ENCODE results near the gene MYOM1.

MYOM1 gene

DNA sequence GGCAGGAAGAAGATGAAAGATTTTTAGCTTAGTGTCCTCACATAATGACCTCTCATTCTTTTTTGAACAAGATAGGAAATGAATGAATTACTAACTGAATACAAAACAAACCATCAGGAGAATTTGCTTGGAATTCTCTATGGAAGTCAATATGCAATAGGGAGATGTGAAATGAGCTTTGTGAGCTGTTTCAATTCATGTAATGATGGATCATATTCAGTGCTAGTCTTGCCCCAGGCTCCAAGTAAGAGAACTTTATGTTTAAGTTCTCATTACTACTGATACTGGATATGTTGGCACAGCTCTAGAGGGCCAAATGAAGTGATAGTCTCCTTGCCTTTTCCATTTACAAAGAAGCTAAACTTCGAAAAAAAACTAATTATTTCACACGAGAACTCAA, 29.2 kb downstream of the MYOM1 start:
- DNase-seq (ENCODE audit: extremely low read depth in 1 of 2, low read depth in 1 of 2): no peak

DNA sequence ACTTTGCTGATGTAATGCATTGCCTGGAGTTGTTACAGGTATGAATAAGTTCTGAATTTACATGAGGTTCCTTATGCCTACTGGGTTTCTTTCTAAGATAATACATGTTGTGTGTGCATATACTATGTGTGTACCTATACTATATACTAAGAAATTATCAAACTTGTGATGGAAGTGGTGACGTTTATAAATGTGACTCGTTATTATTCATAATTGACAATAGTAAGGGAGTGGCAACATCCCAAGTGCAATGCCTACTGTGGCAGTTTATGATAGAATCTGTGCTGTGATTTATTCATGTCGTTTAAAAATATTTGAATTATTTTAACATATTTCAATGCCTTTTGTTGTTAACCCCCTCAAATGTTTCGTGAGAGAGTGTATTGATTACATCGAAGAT, 29.9 kb downstream of the MYOM1 start:
- DNase-seq (ENCODE audit: extremely low read depth in 1 of 2, low read depth in 1 of 2): no peak

DNA sequence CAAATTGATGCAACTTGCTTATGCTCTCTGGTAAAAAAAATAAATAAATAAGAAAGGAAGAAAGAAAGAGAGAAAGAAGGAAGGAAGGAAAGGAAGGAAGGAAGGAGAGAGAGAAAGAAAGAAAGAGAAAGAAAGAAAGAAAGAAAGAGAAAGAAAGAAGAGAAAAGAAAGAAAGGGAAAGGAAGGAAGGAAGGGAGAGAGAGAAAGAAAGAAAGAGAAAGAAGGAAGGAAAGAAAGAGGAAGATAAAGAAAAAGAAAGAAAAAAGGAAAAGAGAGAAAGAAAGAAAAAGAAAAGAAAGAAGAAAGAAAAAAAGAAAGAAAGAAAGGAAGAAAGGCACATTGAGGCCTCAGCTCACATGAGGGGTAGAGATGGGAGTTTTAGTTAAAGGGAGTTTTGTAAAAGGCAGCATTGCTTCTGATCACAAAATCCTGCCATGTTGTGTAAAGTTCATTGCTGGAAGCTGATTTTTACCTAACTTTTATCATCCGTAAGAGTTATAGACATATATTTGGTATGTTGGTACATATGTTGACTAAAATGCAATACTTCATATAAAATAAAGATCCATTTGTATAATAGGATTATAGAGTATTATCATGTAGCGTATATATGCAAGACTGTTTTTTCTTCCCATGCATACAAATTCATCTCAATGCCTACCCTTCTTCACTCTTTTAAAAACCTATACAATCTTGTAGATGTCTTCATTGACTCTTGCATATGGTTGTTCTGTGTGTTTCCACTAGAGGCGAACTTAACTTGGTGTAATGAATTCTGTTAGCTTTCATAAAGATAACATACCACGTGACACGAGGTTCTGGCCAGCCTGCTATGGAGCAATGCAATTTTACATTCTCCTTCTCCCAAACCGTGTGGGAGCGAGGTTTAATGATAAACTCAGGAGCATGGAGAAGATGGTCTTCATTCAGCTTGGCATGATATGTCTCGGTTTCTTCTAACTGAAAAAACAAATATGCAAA, 32.8 kb downstream of the MYOM1 start:
- no peak for DNase-seq (ENCODE audit: extremely low read depth in 1 of 2, low read depth in 1 of 2)

DNA sequence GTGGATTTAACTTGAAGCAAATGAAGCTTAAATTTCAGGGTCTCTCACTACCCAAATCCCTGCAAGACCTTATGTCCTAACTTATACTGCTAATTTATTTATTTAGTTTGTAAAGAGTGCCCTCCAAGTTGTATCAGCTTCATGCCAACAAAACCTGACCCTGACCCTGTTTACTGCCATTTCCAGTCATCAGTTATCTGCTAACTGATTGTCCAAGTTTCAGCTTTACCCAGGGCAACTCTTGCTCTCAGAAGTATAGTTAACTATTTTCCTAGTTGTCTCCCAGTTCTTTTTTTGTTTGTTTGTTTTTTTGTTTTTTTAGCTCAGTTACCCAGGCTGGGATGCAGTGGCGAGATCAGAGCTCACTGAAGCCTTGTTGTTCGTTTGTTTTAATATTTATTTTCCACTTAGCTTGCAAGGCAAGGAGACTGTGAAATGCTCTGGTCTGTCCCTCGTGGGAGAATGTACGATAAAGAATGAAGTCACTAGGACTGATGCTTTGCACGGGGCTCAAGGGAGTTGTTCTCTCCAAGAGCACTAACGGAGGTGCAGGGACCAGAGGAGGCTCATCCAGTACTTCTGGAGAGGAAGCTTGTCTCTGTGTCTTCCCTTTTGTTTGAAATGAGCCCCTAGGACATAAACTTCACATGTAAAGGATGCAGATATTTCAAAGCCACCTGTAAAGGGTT, 35.3 kb downstream of the MYOM1 start:
- no peak for DNase-seq (ENCODE audit: extremely low read depth in 1 of 2, low read depth in 1 of 2)

DNA sequence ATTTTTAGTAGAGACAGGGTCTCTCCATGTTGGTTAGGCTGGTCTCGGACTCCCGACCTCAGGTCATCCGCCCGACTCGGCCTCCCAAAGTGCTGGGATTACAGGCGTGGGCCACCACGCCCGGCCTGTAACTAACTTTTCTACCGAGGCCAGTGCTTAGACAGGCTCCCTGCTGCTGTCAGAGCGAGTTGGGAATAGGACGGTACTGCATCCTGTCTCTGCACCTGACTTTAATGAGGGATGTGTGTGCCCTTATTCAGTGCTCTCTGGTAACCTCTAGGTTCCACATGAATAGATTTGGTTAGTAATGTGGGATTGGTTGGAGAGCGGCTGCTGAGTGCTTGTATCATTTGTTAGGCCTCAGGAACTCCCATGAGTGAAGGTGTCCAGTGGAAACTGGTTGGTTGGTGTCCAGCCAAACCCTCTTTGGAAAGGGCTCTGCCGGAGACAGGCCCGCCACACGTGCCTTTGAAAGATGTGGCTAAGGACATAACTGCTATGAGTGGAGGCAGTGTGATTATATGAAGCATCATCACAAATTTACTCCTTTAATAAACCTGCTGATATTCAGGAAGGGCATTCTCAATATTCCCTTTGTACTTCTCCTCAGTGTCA, 36.6 kb downstream of the MYOM1 start:
- DNase-seq (ENCODE audit: extremely low read depth in 1 of 2, low read depth in 1 of 2): no peak

DNA sequence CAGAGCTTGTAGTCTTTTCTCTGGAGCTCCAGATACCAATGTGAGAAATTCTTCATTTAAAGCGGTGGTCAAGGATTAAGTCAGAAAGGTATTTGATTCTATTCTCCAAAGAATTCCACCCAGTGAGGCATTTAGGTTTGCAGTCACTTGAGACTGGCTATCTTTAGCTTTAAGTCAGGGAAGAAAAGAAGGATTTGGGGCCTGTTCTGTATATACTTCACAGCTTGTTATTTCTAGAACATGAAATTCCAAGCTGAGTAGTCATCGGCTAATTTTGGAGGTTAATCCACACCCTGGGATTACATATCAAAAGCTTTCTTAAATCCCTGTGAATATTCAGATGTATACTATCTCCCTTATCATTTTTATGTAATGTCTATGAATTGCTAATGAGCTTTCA, 39.4 kb downstream of the MYOM1 start:
- DNase-seq (ENCODE audit: extremely low read depth in 1 of 2, low read depth in 1 of 2): no peak

DNA sequence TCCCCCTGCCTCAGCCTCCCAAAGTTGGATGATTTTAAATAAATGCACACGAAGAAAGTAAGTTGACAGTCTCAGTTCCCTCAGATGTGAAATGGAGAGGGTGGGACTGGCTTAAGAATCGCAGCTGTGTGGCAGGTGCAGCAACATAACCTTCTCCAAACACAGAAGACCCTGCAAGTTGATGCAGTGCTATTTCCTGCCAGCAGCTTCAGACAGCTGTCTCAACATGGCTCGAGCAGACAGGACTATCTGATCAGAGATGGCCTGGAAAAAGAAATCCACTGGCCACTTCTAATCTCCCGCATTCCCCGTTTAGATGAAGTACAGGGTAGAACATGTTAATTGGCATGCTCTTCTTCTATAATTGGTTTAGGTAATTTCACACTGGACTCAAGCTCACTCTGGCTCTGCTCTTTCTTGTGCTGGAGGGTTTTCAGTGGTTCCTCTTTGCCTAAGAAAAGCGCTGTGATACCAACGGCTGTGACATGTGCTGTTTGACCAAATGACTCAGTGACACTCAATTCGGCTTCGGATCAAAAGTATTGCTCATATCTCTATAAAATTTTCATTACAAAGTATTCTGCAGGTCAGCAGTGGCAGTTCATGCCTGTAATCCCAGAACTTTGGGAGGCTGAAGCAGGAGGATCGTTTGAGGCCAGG, 40.2 kb downstream of the MYOM1 start:
- DNase-seq (ENCODE audit: extremely low read depth in 1 of 2, low read depth in 1 of 2): no peak

DNA sequence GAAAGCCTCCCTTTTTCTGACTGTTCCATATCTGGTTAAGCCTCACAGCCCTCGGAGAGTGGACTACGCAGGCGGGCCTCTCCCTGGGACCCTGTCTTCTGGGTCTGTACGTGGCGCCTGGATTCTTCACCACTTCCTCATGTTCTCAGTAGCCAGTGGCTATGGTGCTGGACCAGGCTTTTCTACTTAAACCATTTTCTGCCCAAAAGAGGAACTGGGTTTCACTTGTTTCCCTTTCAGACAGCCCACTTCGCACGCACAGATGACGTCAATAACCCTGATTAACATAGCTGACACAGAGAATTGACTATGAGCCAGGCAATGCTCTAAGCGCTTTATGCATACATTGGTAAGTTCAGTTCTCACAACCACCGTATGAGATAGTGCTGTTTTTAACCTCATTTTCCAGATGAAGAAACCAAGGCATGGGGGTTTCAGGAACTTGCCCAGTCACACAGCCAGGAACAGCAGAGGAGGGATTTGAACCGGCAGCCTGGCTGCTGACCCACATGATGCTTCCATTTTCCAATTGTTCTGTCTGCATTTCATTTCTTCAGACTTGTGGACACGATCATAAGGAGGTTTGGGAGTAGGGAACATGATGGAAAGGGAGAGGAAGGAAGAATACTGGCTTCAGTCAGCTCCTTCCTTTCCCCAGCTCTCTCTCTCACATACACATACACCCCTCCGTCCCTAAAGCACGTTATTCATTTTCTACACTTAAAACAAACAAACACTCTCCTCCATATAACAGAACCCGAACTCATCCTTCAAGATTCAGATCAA, 41.7 kb downstream of the MYOM1 start:
- DNase-seq (ENCODE audit: extremely low read depth in 1 of 2, low read depth in 1 of 2): no peak

DNA sequence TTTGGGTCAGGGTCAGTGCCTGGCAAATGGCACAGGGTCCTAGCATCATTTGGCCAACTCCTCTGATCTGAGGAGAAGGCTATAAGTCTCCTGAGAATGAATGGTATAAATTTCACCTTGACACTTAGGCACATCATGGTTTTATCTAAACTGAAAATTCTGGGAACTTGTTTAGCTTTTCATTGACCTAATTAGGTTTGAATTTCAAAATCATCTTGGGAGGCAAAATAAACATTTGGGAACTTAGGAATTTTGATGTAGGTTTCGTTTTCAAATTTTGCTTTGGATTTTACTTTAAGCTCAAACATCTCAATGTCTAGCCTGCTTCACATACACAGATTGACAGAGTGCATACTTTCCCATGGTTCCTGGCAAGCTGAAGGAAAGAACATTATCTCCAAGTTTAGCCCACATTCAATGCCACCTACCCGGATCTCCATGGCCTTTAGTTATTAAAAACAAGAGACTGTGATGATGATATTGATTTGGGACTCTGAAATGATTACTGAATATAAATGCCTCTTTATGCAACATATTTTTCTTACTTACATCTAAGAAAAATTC, 44.5 kb downstream of the MYOM1 start:
- DNase-seq (ENCODE audit: extremely low read depth in 1 of 2, low read depth in 1 of 2): no peak

DNA sequence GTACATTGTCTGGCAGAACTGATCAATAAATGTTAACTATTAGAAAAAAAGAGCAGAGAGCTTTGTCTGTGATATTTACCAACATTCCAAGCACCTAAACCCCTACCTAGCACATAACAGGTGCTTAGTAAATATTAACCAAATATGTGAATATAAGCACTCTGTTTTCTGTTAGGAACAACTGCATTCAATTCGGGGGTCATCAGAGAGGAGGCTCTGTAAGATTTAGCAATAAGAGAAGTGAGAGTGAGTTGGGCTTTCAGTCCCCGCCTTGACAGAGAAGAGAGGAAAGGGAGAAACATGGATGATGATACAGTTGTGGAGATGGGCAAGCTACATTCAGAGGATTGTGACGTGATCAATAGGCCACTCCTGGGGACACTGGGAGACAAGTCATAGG, 47.7 kb downstream of the MYOM1 start:
- DNase-seq (ENCODE audit: extremely low read depth in 1 of 2, low read depth in 1 of 2): no peak

DNA sequence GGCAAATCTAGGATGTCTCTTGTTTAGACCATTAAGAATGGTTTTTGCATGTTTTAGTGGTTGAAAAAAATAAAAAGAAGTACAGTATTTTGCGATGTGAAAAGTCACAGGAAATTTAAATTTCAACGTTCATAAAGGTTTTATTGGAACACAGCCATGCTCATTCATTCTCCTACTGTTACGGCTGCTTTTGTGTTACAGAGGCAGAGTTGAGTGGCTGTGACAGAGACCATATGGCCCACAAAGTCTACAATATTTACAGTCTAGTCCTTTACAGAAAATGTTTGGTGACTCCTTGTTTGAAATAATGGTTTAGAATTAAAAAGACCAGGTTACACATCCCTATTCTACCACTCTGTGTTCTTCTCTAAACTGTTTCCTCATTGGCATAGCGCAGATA, 48.1 kb downstream of the MYOM1 start:
- no peak for DNase-seq (ENCODE audit: extremely low read depth in 1 of 2, low read depth in 1 of 2)

DNA sequence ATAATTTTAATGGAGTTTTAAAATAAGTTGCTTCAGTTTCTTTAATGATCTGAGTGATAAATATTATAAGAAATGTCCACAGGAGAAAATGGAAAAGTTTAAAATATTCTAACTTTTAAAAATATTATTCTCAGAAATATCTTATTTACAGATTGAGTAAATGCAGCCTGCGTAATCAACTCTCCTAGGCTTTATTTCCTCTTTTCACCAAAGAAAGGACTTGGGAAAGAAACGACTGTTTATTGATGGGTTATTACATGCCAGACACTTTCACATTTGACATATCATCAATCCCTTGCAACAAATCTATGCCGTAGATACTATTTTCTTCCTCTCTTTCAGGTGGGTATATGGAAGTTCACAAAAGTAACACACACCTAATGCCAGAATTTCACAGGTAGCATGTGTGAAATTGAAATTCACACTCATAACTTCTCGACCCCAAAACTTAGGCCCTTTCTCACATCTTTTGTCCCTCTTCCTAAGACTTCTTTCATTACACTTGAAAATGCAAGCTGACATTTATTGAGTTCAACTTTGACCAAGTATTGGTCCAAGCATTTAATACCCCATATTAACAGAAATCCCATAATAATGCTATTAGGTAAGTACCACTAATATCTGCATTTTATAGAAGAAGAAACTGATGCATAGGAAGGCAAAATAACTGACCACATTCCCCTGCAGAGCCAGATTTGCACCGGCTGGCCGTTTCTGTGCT, 49.2 kb downstream of the MYOM1 start:
- no peak for DNase-seq (ENCODE audit: extremely low read depth in 1 of 2, low read depth in 1 of 2)

DNA sequence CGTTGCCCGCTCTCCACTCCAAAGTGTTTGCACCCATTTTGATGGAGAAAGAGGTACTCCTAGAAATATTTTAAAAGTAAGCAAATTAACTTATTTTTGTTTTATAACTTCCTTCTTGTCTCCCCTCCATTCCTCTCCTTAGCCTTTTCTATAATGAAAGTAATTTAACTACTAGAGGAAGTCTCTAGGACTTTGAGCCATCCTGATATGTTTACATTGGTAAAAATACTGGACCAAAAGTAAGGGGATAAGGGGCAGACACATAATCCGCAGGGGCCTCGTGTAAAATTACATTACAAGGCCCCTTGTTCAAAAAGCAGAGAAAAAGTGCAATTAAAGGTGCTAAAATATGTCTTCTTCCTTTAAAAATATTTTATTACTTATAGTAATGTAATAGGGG, 55.4 kb downstream of the MYOM1 start:
- no peak for DNase-seq (ENCODE audit: extremely low read depth in 1 of 2, low read depth in 1 of 2)

DNA sequence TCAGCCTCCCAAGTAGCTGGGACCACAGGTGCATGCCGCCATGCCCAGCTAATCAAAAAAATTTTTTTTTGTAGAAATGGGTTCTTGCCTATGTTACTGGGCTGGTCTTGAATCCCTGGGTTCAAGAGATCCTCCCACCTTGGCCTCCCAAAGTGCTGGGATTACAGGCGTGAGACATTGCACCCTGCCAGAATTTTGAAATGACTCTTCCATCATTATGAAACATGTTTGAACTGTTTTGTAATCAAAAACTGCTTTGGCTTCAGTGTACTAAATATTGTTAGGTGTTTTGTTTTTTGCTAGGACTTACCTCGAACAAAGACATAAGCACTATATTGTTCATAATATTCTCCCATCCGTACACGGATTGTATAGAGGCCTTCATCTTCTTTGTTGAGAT, 55.8 kb downstream of the MYOM1 start:
- DNase-seq (ENCODE audit: extremely low read depth in 1 of 2, low read depth in 1 of 2): no peak

DNA sequence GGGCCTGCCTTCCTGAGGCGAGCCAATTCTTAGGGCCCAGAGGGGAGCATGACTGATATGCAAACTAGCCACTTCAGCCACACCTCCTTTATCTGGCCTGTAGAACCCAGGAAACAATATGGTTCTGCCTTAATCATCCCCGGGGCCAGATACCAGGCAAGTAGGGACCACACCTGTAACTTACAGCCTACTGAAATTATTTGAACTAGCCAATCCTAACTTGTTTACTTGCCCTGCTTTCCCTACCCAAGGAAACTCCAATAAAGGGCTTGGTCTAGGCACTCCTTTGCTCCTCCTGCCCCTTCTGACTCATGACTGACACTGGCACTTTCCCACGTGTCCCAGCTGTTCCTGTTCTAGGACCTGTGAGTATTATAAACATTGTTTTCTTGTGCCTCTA, 57.6 kb downstream of the MYOM1 start:
- DNase-seq (ENCODE audit: extremely low read depth in 1 of 2, low read depth in 1 of 2): no peak

DNA sequence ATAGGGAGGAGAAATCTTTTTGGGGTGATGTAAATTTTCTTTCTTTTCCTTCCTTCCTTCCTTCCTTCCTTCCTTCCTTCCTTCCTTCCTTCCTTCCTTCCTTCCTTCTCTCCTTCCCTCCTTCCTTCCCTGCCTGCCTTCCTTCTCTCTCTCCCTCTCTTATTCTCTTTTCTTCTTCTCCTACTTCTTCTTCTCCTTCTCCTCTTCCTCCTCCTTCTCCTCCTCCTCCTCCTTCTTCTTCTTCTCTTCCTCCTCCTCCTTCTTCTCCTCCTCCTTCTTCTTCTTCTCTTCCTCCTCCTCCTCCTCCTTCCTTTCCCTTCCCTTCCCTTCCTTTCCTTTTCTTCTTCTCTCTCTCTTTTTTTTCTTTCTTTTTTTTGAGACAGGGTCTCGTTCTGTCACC, 59.9 kb downstream of the MYOM1 start:
- DNase-seq (ENCODE audit: extremely low read depth in 1 of 2, low read depth in 1 of 2): no peak

DNA sequence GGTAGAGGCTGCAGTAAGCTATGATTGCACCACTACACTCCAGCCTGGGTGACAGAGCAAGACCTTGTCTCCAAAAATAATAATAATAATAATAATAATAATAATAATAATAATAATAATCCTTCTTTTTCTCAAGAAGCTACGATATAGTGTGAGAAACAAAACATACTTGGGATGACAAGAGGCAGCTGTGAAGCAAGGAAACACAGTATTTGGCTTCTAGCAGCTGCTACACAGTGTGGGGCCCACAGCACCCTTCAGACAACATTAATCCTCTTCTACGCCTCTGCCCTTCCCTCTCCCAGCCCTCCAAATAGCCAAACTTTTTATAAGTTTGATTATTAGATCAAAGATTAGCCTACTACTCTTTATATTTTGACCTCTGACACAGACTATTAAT, 62.2 kb downstream of the MYOM1 start:
- no peak for DNase-seq (ENCODE audit: extremely low read depth in 1 of 2, low read depth in 1 of 2)

DNA sequence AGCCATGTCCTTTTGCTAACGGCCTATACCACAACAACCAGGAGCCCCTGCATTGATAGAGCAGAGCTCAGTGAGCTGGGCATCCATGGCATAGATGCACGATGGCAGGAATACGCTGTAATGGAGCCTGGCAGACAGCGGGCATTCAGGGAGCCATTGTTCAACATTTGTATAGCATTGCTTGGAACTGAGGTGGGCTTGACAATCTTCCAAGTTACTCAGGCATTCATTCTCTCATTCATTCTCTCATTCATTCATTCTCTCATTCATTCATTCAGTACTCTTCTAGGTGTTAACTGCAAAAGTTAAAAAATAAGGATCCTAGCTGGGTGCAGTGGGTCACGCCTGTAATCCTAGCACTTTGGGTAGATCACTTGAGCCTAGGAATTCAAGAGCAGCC, 62.7 kb downstream of the MYOM1 start:
- DNase-seq (ENCODE audit: extremely low read depth in 1 of 2, low read depth in 1 of 2): no peak

DNA sequence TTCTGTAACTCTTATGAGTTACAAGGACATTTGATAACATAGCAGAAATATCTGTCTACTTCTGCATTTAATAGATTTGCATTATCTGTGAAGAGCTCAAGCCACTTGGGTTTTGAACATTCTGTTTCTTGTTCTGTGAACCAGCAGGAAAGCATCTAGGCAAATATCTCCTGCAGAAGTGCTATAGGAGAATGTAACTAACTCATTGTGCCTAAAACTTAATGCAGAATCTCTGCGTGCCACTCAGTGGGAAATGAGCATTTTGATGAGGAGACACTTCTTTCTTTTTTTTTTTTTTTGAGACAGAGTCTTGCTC, 63.5 kb downstream of the MYOM1 start:
- no peak for DNase-seq (ENCODE audit: extremely low read depth in 1 of 2, low read depth in 1 of 2)

DNA sequence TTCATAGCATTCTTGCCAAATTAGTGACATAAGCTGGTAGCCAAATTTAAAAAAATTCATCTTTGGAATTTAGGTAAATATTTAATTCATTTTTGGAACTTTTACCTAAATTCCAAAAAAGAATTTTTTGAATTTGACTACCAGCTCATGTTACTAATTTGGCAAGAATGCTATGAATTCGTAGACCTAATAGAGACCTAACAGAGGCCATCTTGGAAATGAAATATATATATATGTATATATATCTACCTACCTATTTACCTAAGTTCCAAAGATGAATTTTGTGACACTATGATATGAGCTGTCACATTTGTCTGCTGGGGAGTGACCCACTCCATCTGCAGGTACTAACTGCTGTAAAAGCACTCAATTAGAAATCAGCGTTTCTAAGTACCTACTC, 65.6 kb downstream of the MYOM1 start:
- no peak for DNase-seq (ENCODE audit: extremely low read depth in 1 of 2, low read depth in 1 of 2)
